ENCODE measurements around the gene ULK4.

- TF ChIP-seq POLR2AphosphoS5 (IDR thresholded peaks at IDR 0.05; ENCODE audit: low read depth, low read length) (no peak), POLR2A (IDR thresholded peaks at IDR 0.05; ENCODE audit: low read depth, low read length) (no peak), TAF1 (IDR thresholded peaks at IDR 0.05; ENCODE audit: low read depth, low read length) (no peak), SPI1 (IDR thresholded peaks at IDR 0.05; ENCODE audit: low read depth, low read length) (no peak)
Measured at GRCh38 chr3:41321642-41321980, 640.3 kb downstream of the ULK4 start.

Measured in GM12891 (cell line).